ENCODE results near the gene ULK4.

Gene ULK4

DNA sequence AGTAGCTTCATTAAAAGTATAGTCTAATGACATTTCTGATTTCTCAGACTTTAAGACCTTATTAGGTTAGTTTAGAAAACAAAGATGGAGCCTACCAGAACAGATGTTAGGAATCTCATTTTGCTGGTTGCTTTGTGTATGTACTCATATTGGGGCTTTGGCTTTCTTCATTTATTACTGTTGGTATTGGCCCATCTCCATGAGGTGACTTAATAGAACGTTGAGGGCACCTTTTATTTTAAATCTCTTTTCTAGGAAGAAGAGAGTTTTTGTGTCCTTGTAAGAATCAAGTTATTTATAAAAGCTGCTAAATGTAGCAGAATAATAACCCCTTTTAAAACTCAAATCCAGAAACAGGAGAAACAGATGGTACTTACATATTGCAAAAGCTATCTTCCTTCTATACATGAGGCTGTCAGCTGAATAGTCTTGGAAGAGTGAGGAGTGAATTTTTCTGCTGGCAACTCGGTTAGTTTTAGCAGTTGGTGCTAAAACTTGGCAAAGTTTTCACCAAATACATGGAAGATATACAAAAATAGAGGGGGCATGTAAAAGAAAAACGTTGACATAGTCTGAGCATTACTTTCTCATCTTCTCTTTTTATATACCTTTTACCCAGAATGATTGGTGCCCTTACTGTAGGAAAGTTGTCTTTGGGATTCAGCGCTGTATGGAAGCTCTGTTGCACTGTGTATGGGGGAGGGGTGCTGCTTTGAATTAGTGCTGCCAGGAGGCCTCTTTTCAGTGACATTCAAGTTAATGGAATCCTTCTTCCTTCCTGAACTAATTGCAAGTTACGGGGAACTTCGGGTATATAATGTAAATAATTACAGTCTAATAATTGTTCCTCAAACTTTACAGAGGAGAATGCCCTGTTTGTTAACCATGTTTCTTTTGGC lies 726.8 kb downstream of the ULK4 start:
- no peak overlapping the region for H3K4me3 ChIP-seq (ENCODE audit: low read length)
- H3K9me3 ChIP-seq (ENCODE audit: control insufficient read depth, low read length), result no peaks in the 10 kb centered on the region
- no peaks in the 10 kb centered on the region for H3K4me1 ChIP-seq (ENCODE audit: control insufficient read depth, insufficient read depth, low read length)
- H3K27me3 ChIP-seq (ENCODE audit: control insufficient read depth, insufficient read depth, low read length), result no peaks in the 10 kb centered on the region
- H3K9ac ChIP-seq (ENCODE audit: low read length), result no peak overlapping the region
- H3K36me3 ChIP-seq (ENCODE audit: control insufficient read depth, insufficient read depth, low read length), result peaks cover 14% of the 10 kb centered on the region

DNA sequence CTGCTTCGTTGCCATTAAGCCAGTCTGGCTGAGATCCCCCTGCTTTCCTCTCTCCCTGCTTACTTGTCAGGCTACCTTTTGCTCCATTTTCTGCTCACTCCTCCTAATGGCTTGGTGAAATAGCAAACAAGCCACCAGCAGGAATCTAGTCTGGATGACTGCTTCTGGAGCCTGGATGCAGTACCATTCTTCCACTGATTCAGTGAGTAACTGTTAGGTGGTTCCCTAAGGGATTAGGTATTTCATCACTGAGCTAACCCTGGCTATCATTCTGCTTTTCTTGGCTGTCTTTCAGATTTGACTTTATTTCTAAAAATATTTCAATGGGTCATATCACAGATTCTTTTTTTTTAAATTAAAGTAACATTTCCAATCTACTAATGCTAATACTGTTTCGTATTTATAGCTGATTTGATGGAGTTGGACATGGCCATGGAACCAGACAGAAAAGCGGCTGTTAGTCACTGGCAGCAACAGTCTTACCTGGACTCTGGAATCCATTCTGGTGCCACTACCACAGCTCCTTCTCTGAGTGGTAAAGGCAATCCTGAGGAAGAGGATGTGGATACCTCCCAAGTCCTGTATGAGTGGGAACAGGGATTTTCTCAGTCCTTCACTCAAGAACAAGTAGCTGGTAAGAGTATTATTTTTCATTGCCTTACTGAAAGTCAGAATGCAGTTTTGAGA lies 737.6 kb downstream of the ULK4 start:
- Histone ChIP-seq H3K4me1 (ENCODE audit: control insufficient read depth, insufficient read depth, low read length) (peaks cover 16% of the 10 kb centered on the region), H3K4me3 (ENCODE audit: low read length) (no peak overlapping the region), H3K36me3 (ENCODE audit: control insufficient read depth, insufficient read depth, low read length) (peaks cover 12% of the 10 kb centered on the region), H3K9me3 (ENCODE audit: control insufficient read depth, low read length) (no peaks in the 10 kb centered on the region), H3K27me3 (ENCODE audit: control insufficient read depth, insufficient read depth, low read length) (no peaks in the 10 kb centered on the region), H3K9ac (ENCODE audit: low read length) (no peak overlapping the region)

DNA sequence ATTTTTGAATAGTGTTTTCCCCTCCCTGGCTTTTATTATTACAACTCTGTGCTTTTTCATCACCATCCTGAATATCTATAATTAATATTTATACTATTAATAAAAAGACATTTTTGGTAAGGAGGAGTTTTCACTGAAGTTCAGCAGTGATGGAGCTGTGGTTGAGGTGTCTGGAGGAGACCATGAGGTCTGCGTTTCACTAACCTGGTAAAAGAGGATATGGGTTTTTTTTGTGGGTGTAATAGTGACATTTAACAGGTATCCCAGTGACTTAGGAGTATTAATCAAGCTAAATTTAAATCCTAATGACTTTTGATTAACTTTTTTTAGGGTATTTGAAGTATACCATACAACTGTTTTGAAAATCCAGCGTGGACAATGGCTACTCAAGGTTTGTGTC lies 738.2 kb downstream of the ULK4 start:
- H3K27me3 ChIP-seq (ENCODE audit: control insufficient read depth, insufficient read depth, low read length), result no peaks in the 10 kb centered on the region
- no peak overlapping the region for H3K4me3 ChIP-seq (ENCODE audit: low read length)
- H3K36me3 ChIP-seq (ENCODE audit: control insufficient read depth, insufficient read depth, low read length), result peaks cover 12% of the 10 kb centered on the region
- H3K9ac ChIP-seq (ENCODE audit: low read length), result no peak overlapping the region
- H3K9me3 ChIP-seq (ENCODE audit: control insufficient read depth, low read length), result no peaks in the 10 kb centered on the region
- peaks cover 16% of the 10 kb centered on the region for H3K4me1 ChIP-seq (ENCODE audit: control insufficient read depth, insufficient read depth, low read length)

GRCh38 chr3:41223078-41223477 lies 738.8 kb downstream of the ULK4 start:
- no peaks in the 10 kb centered on the region for H3K9me3 ChIP-seq (ENCODE audit: control insufficient read depth, low read length)
- no peak overlapping the region for H3K9ac ChIP-seq (ENCODE audit: low read length)
- H3K4me3 ChIP-seq (ENCODE audit: low read length), result no peak overlapping the region
- H3K27me3 ChIP-seq (ENCODE audit: control insufficient read depth, insufficient read depth, low read length), result no peaks in the 10 kb centered on the region
- H3K36me3 ChIP-seq (ENCODE audit: control insufficient read depth, insufficient read depth, low read length), result peaks cover 12% of the 10 kb centered on the region
- peaks cover 16% of the 10 kb centered on the region for H3K4me1 ChIP-seq (ENCODE audit: control insufficient read depth, insufficient read depth, low read length)

GRCh38 chr3:41222501-41222900 lies 739.4 kb downstream of the ULK4 start:
- H3K9me3 ChIP-seq (ENCODE audit: control insufficient read depth, low read length), result no peaks in the 10 kb centered on the region
- no peak overlapping the region for H3K4me3 ChIP-seq (ENCODE audit: low read length)
- H3K4me1 ChIP-seq (ENCODE audit: control insufficient read depth, insufficient read depth, low read length), result peaks cover 19% of the 10 kb centered on the region
- no peak overlapping the region for H3K9ac ChIP-seq (ENCODE audit: low read length)
- H3K36me3 ChIP-seq (ENCODE audit: control insufficient read depth, insufficient read depth, low read length), result peaks cover 12% of the 10 kb centered on the region
- no peaks in the 10 kb centered on the region for H3K27me3 ChIP-seq (ENCODE audit: control insufficient read depth, insufficient read depth, low read length)

DNA sequence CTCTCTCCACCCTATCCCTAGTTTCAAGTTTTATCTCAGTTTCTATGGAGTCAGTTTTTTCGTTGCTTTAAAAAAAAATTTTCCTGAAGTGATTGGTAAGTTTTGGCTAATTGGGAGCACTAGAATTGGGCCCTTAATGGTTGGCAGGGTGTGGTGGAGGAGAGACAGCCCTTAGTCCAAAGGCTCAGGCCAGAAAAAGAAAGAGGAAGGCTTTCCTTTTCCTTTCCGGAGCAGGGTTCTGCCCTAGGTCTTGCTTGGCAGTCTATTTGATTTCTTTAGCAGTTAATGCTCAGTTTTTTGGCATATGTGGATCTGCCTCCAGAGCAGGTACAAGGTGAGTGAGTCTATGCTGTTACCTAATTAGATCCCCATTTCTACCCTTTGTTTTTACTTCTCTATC lies 739.9 kb downstream of the ULK4 start:
- H3K27me3 ChIP-seq (ENCODE audit: control insufficient read depth, insufficient read depth, low read length), result no peaks in the 10 kb centered on the region
- no peaks in the 10 kb centered on the region for H3K9me3 ChIP-seq (ENCODE audit: control insufficient read depth, low read length)
- H3K36me3 ChIP-seq (ENCODE audit: control insufficient read depth, insufficient read depth, low read length), result peaks cover 12% of the 10 kb centered on the region
- H3K9ac ChIP-seq (ENCODE audit: low read length), result no peak overlapping the region
- no peak overlapping the region for H3K4me3 ChIP-seq (ENCODE audit: low read length)
- H3K4me1 ChIP-seq (ENCODE audit: control insufficient read depth, insufficient read depth, low read length), result peaks cover 24% of the 10 kb centered on the region

GRCh38 chr3:41220906-41221677 lies 740.8 kb downstream of the ULK4 start:
- H3K9ac ChIP-seq (ENCODE audit: low read length), result no peak overlapping the region
- H3K36me3 ChIP-seq (ENCODE audit: control insufficient read depth, insufficient read depth, low read length), result peaks cover 12% of the 10 kb centered on the region
- no peaks in the 10 kb centered on the region for H3K9me3 ChIP-seq (ENCODE audit: control insufficient read depth, low read length)
- H3K27me3 ChIP-seq (ENCODE audit: control insufficient read depth, insufficient read depth, low read length), result no peaks in the 10 kb centered on the region
- peaks cover 25% of the 10 kb centered on the region for H3K4me1 ChIP-seq (ENCODE audit: control insufficient read depth, insufficient read depth, low read length)
- H3K4me3 ChIP-seq (ENCODE audit: low read length), result no peak overlapping the region

- Histone ChIP-seq H3K9ac (ENCODE audit: low read length) (no peak overlapping the region), H3K4me3 (ENCODE audit: low read length) (no peak overlapping the region), H3K9me3 (ENCODE audit: control insufficient read depth, low read length) (no peaks in the 10 kb centered on the region), H3K27me3 (ENCODE audit: control insufficient read depth, insufficient read depth, low read length) (no peaks in the 10 kb centered on the region), H3K4me1 (ENCODE audit: control insufficient read depth, insufficient read depth, low read length) (peaks cover 31% of the 10 kb centered on the region), H3K36me3 (ENCODE audit: control insufficient read depth, insufficient read depth, low read length) (no peaks in the 10 kb centered on the region)
These were observed 742.5 kb downstream of the ULK4 start for GRCh38 chr3:41219424-41219823.

GRCh38 chr3:41216993-41217392 lies 744.9 kb downstream of the ULK4 start:
- H3K4me3 ChIP-seq (ENCODE audit: low read length), result no peak overlapping the region
- H3K9me3 ChIP-seq (ENCODE audit: control insufficient read depth, low read length), result no peaks in the 10 kb centered on the region
- H3K9ac ChIP-seq (ENCODE audit: low read length), result no peak overlapping the region
- H3K36me3 ChIP-seq (ENCODE audit: control insufficient read depth, insufficient read depth, low read length), result no peaks in the 10 kb centered on the region
- no peaks in the 10 kb centered on the region for H3K27me3 ChIP-seq (ENCODE audit: control insufficient read depth, insufficient read depth, low read length)
- peaks cover 25% of the 10 kb centered on the region for H3K4me1 ChIP-seq (ENCODE audit: control insufficient read depth, insufficient read depth, low read length)

- Histone ChIP-seq H3K36me3 (ENCODE audit: control insufficient read depth, insufficient read depth, low read length) (no peaks in the 10 kb centered on the region), H3K9me3 (ENCODE audit: control insufficient read depth, low read length) (no peaks in the 10 kb centered on the region), H3K4me3 (ENCODE audit: low read length) (no peak overlapping the region), H3K9ac (ENCODE audit: low read length) (no peak overlapping the region), H3K4me1 (ENCODE audit: control insufficient read depth, insufficient read depth, low read length) (peaks cover 21% of the 10 kb centered on the region), H3K27me3 (ENCODE audit: control insufficient read depth, insufficient read depth, low read length) (no peaks in the 10 kb centered on the region)
These were observed 745.5 kb downstream of the ULK4 start for GRCh38 chr3:41216422-41216821.

DNA sequence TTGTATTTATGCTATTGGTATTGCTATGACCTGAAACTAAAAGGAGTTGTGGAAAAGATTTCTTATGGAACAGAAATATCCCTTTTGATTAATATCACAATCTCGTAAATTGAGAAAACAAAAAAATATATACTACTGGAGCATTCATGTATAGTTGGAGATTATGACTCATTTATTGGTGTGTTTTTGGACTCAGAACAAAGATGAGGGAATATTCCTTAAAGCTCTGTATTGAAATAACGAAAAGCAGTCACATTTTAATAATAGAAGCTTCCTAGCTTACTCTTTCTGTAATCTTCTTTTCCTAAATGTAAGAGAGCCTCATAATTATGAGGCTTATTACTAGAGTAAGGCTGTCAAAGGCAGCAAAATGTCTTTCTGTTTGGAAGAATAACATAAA lies 748.3 kb downstream of the ULK4 start:
- no peaks in the 10 kb centered on the region for H3K36me3 ChIP-seq (ENCODE audit: control insufficient read depth, insufficient read depth, low read length)
- H3K4me1 ChIP-seq (ENCODE audit: control insufficient read depth, insufficient read depth, low read length), result peaks cover 16% of the 10 kb centered on the region
- no peaks in the 10 kb centered on the region for H3K27me3 ChIP-seq (ENCODE audit: control insufficient read depth, insufficient read depth, low read length)
- H3K4me3 ChIP-seq (ENCODE audit: low read length), result no peak overlapping the region
- H3K9me3 ChIP-seq (ENCODE audit: control insufficient read depth, low read length), result no peaks in the 10 kb centered on the region
- H3K9ac ChIP-seq (ENCODE audit: low read length), result no peak overlapping the region

GRCh38 chr3:41212088-41212487 lies 749.8 kb downstream of the ULK4 start:
- Histone ChIP-seq H3K27me3 (ENCODE audit: control insufficient read depth, insufficient read depth, low read length) (no peaks in the 10 kb centered on the region), H3K36me3 (ENCODE audit: control insufficient read depth, insufficient read depth, low read length) (no peaks in the 10 kb centered on the region), H3K4me1 (ENCODE audit: control insufficient read depth, insufficient read depth, low read length) (peaks cover 10% of the 10 kb centered on the region)

More at GRCh38 chr3:41212088-41212487, 749.8 kb downstream of the ULK4 start:
- H3K4me3 ChIP-seq (ENCODE audit: low read length), result no peak overlapping the region
- H3K9ac ChIP-seq (ENCODE audit: low read length), result no peak overlapping the region
- H3K9me3 ChIP-seq (ENCODE audit: control insufficient read depth, low read length), result no peaks in the 10 kb centered on the region
